ENCODE results near the gene CPE.

The CPE gene

DNA sequence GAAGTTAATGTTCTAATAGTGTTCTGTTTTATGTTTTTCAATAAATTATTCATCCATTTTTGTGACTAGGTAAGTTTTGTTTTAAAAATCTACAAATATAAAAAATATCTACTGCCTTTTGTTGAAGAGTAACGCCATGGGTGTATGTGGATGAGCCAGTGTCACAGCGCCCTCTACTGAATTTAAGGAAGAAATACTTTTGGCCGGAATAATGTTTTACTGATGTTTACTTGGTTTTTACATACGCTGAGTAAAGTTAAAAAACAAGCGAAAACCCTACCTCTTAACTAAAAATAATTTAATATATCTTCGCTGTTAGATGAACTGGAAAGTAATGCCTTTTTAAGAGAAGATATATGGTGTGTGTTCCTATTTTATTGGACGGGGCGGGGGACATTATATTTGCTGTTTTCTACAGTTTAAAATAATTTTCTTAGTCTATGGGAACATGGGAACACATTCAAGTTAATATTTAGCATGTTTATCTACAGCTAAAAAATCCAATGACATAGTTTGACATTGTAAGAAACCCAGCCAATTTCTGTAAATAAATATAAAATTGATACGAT lies 86.1 kb downstream of the CPE start:
- no peak for TF ChIP-seq EZH2 (IDR thresholded peaks at IDR 0.05)
- no peak for TF ChIP-seq POLR2AphosphoS5 (IDR thresholded peaks at IDR 0.05; ENCODE audit: borderline replicate concordance, low read depth, low read length)
- TF ChIP-seq FOXP2 (optimal IDR thresholded peaks at IDR 0.05; ENCODE audit: control extremely low read depth, extremely low read length, insufficient read depth), result no peak
- peak; percentile 52 for DNase-seq (ENCODE audit: low read depth, low spot score)
- Histone ChIP-seq H3K36me3 (ENCODE audit: insufficient read depth, low read length) (no peaks in the 10 kb centered on the region), H3K27ac (no peak overlapping the region), H3K9ac (ENCODE audit: insufficient read length) (peak overlapping the region; percentile 65), H3K4me3 (peak overlapping the region; percentile 36; the same call in 1 of the 2 replicates), H3K9me3 (ENCODE audit: low read depth, low read length) (no peaks in the 10 kb centered on the region)

DNA sequence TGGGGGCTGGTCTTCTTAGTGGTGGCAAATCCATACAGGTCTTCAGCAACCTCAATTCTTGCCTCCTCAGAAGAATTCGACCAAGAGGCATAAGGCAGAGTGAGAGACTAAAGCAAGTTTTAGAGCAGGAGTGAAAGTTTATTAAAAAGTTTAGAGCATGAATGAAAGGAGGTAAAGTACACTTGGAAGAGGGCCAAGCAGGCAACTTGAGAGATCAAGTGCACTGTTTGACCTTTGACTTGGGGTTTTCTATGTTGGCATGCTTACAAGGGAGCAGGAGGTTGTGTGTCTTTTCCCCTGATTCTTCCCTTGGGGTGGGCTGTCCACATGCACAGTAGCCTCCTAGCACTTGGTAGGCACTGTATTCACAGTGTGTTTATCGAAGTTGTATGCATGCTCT lies 91.2 kb downstream of the CPE start:
- H3K36me3 ChIP-seq (ENCODE audit: insufficient read depth, low read length), result no peaks in the 10 kb centered on the region
- H3K4me3 ChIP-seq, result no peak overlapping the region
- no peak overlapping the region for H3K9ac ChIP-seq (ENCODE audit: insufficient read length)
- no peak overlapping the region for H3K27ac ChIP-seq
- DNase-seq (ENCODE audit: low read depth, low spot score), result no peak
- TF ChIP-seq EZH2 (IDR thresholded peaks at IDR 0.05), result no peak
- no peak for TF ChIP-seq POLR2AphosphoS5 (IDR thresholded peaks at IDR 0.05; ENCODE audit: borderline replicate concordance, low read depth, low read length)
- no peak for TF ChIP-seq FOXP2 (optimal IDR thresholded peaks at IDR 0.05; ENCODE audit: control extremely low read depth, extremely low read length, insufficient read depth)
- H3K9me3 ChIP-seq (ENCODE audit: low read depth, low read length), result peaks cover 19% of the 10 kb centered on the region; the same call in 1 of the 2 replicates

DNA sequence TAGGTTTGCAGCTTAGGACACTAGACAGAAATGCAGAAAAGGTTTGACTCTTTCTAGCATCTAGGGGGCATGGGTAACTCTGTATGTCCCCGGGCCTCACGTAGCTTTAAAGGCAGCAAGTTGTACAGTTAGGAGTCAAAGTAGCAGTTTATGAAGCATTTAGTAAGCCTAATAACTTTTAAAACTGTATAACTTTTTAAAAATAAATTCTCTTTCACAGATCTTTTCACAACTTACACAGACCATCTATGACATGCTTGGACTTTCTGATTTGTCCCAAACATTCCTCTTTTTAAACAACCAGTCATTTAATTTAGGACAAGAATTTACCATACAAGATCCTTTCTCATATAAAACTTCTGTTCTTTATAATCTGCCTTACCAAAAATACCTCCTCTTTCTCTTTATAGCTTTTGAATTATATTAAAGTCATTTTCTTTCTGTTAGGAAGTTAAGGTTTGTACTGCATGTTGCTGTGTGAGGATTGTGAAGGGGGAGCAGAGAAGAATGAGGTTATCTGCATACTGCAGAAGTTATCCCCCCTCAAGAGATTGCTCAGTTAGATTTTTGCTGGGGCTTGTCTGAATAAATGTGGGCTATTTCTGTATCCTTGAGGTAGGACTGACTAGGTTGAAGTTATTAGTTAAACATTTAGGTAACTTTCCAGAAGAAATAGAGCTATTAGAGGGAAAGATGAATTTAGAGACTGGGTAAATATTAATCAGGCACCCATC lies 94.3 kb downstream of the CPE start:
- DNase-seq (ENCODE audit: low read depth, low spot score), result no peak
- H3K9ac ChIP-seq (ENCODE audit: insufficient read length), result no peak overlapping the region
- no peaks in the 10 kb centered on the region for H3K36me3 ChIP-seq (ENCODE audit: insufficient read depth, low read length)
- H3K27ac ChIP-seq, result no peak overlapping the region
- no peak overlapping the region for H3K4me3 ChIP-seq
- peaks cover 19% of the 10 kb centered on the region; the same call in 1 of the 2 replicates for H3K9me3 ChIP-seq (ENCODE audit: low read depth, low read length)
- TF ChIP-seq EZH2 (IDR thresholded peaks at IDR 0.05) (no peak), FOXP2 (optimal IDR thresholded peaks at IDR 0.05; ENCODE audit: control extremely low read depth, extremely low read length, insufficient read depth) (no peak), POLR2AphosphoS5 (IDR thresholded peaks at IDR 0.05; ENCODE audit: borderline replicate concordance, low read depth, low read length) (no peak)

DNA sequence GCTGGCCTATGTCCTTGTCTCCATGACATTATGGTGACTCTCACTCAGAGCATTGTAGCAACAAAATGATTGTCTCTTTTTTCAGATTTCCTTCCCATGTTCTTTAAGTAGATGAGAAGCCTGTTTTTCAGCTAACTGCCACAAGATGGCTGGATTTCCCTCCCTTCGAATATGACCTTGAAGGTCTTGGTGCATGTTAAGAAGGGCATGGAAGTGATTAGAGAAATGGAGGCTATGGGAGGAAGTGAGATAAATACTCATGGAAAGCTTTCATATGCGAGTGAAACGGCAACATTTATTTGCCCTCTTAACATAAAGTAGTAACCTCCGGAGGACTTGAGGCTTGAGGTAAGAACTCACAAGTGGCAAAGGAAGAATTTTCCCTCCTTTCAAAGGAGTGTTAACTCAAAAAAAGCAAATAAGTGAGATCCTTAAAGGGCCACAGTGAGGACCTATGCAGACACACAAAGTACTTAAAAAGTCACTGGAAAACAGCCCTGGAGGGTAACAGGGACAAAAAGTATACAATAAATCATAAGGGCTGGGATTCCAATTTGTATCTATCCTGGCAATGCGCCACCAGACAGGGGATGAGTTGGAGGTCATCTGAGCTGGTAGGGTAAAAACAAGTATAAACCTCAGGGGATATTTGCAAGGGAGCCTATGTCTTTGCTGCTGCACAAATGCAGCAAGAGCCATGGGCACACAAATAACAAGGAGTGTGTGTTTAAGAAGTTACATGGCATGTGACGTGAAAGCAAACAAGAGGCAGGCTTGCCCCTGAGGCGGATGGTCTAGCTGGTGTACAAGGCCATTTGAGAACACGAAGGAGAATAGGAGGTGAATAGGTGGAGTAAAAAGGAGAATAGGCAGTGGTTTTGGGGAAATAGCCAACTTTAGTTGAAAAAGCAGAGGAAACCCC lies 96.2 kb downstream of the CPE start:
- H3K9me3 ChIP-seq (ENCODE audit: low read depth, low read length), result peaks cover 19% of the 10 kb centered on the region; the same call in 1 of the 2 replicates
- no peak overlapping the region for H3K27ac ChIP-seq
- H3K4me3 ChIP-seq, result no peak overlapping the region
- DNase-seq (ENCODE audit: low read depth, low spot score), result no peak
- TF ChIP-seq POLR2AphosphoS5 (IDR thresholded peaks at IDR 0.05; ENCODE audit: borderline replicate concordance, low read depth, low read length), result no peak
- TF ChIP-seq FOXP2 (optimal IDR thresholded peaks at IDR 0.05; ENCODE audit: control extremely low read depth, extremely low read length, insufficient read depth), result no peak
- no peak for TF ChIP-seq EZH2 (IDR thresholded peaks at IDR 0.05)
- no peak overlapping the region for H3K9ac ChIP-seq (ENCODE audit: insufficient read length)
- 0 out of 2 replicates have a peak, but pooled peaks cover 3% of the 10 kb centered on the region for H3K36me3 ChIP-seq (ENCODE audit: insufficient read depth, low read length)

DNA sequence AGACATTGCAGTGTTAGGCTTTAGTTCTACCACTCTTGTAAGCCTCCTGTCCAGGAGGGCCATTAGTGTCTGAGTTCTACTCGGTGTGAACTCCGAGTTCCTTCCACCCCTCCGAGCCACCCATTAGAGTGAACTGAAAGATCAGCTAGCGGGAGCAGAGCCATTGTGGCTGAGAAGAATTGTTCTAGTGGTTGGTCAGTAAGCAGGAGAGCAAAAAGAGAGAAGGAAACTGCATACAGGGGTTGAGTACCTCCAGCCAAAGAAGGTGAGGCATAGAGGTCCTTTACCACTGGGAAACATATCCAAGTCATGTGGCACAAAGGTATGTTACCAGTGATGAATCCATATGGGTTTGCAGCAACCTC lies 96.9 kb downstream of the CPE start:
- DNase-seq (ENCODE audit: low read depth, low spot score), result no peak
- TF ChIP-seq EZH2 (IDR thresholded peaks at IDR 0.05) (no peak), POLR2AphosphoS5 (IDR thresholded peaks at IDR 0.05; ENCODE audit: borderline replicate concordance, low read depth, low read length) (no peak), FOXP2 (optimal IDR thresholded peaks at IDR 0.05; ENCODE audit: control extremely low read depth, extremely low read length, insufficient read depth) (no peak)
- Histone ChIP-seq H3K27ac (no peak overlapping the region), H3K9ac (ENCODE audit: insufficient read length) (no peak overlapping the region), H3K36me3 (ENCODE audit: insufficient read depth, low read length) (0 out of 2 replicates have a peak, but pooled peaks cover 3% of the 10 kb centered on the region), H3K9me3 (ENCODE audit: low read depth, low read length) (peaks cover 19% of the 10 kb centered on the region; the same call in 1 of the 2 replicates), H3K4me3 (no peak overlapping the region)

DNA sequence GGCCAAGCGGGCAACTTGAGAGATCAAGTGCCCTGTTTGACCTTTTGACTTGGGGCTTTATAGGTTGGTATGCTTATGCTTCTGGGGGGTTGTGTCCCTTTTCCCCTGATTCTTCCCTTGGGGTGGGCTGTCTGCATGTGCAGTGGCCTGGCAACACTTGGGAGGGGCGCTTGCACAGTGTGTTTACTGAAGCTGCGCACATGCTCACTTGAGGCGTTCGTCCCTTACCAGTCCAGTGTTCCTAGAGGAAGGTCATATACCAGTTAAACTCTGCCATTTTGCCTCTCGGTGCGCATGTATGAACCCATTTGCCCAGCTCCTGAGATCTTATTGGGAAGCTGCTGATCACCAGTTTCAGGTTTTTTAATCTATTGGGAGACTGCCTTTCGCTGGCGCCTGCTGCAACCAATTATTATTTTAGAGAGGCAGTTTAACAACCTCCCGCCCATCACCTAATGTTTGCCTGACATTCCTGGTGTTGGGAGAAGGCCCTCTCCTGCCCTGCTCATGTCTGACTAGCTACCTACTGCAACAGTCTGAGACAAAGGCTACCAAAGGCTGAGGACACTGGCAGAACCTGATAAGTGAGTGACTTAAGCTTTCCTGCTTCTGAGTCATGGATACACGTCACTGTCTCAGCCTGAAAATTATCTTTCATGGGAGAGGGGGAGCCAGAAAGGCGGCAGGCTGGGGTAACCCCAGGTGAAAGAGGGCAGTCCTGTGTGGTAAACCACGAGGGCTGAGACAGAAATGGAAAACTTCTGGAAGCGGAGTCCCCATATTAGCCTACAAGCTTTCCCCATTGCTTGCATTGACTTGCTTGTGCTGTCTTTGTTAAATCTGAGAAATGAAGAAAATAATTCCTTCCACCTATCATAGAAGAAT lies 97.6 kb downstream of the CPE start:
- 0 out of 2 replicates have a peak, but pooled peaks cover 3% of the 10 kb centered on the region for H3K36me3 ChIP-seq (ENCODE audit: insufficient read depth, low read length)
- no peak for TF ChIP-seq POLR2AphosphoS5 (IDR thresholded peaks at IDR 0.05; ENCODE audit: borderline replicate concordance, low read depth, low read length)
- TF ChIP-seq FOXP2 (optimal IDR thresholded peaks at IDR 0.05; ENCODE audit: control extremely low read depth, extremely low read length, insufficient read depth), result no peak
- TF ChIP-seq EZH2 (IDR thresholded peaks at IDR 0.05), result no peak
- no peak for DNase-seq (ENCODE audit: low read depth, low spot score)
- H3K4me3 ChIP-seq, result no peak overlapping the region
- no peak overlapping the region for H3K9ac ChIP-seq (ENCODE audit: insufficient read length)
- H3K27ac ChIP-seq, result no peak overlapping the region
- H3K9me3 ChIP-seq (ENCODE audit: low read depth, low read length), result peaks cover 19% of the 10 kb centered on the region; the same call in 1 of the 2 replicates

DNA sequence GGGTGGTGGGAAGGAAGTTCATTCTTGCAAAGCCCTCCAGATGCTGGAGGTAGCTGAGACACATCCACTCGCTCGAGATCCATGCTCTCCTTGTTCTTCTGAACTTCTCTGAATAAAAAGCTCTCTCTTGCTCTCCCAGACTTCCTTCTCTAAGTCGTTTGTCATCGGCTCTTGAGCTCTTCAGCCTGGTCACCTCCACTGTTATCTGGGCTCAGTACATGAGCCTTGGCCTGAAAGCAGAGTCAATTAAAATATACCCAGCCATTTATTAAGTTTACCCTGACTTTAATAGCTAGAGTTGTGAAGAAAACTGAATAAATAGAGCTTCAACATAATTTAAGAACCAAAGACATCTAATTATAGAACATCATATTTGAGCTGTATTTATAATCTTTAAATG lies 99.0 kb downstream of the CPE start:
- H3K27ac ChIP-seq, result no peak overlapping the region
- DNase-seq (ENCODE audit: low read depth, low spot score), result no peak
- TF ChIP-seq EZH2 (IDR thresholded peaks at IDR 0.05) (no peak), POLR2AphosphoS5 (IDR thresholded peaks at IDR 0.05; ENCODE audit: borderline replicate concordance, low read depth, low read length) (no peak), FOXP2 (optimal IDR thresholded peaks at IDR 0.05; ENCODE audit: control extremely low read depth, extremely low read length, insufficient read depth) (no peak)
- no peak overlapping the region for H3K9ac ChIP-seq (ENCODE audit: insufficient read length)
- H3K9me3 ChIP-seq (ENCODE audit: low read depth, low read length), result peaks cover 9% of the 10 kb centered on the region; the same call in 1 of the 2 replicates
- H3K4me3 ChIP-seq, result no peak overlapping the region
- 0 out of 2 replicates have a peak, but pooled peaks cover 3% of the 10 kb centered on the region for H3K36me3 ChIP-seq (ENCODE audit: insufficient read depth, low read length)

Measured in SK-N-MC (cell line).